HG03097 (cell line): Measurements from ENCODE around the gene DNAI4.
"Not testable (repeated sequence)": the region's sequence is repeated elsewhere in the genome, so short reads cannot be mapped to it uniquely, and the experiment has no call there.

ENCODE experiments used
- ATAC-seq: cut with Tn5 transposase; IDR thresholded peaks from one replicate; pipeline ENCODE4 v1.9.1; 2021; ENCODE audit not compliant: unreplicated experiment, low FRiP score

Gene DNAI4

DNA sequence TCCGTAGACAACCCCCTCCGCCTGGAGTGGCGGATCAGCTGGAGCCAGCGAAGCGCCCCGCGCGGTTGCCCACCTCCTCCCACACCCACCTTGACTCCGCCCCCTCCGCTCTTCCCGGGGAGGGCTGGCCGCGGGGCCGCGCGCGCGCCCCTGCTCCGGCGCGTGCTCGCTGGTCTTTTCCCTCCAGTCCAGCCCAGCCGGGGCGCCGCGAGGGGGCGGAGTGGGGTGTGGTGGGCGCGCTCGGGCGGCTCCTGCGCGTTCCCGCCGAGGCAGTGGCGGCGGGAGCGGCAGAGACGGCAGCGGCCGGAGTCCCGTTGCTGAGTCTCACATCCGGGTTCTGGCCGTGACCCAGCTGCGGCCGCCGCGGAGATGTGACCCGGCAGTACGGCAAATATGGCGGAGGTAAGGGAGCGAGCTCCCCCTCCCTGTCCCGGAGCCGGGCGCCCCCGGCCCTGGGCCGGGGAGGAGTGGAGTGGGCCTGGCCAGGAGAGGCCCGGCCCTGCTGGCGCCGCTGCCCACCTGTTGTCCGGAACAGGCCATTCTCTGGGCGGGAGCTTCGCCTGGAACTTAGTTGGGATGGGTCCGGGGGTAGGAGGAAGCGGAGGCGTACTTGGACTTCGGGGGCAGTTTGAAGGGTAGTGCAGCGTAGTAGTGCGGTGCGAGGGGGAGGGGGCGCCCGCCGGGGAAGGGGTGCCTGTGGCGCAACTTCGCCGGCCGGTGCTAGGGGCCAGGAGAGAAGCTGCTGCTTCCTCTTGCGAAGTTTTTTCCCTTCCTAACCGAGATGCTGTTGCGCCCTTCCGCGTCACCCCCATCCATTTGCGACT is 5.6 kb upstream of the DNAI4 start:
- ATAC-seq: peak; percentile 68

DNA sequence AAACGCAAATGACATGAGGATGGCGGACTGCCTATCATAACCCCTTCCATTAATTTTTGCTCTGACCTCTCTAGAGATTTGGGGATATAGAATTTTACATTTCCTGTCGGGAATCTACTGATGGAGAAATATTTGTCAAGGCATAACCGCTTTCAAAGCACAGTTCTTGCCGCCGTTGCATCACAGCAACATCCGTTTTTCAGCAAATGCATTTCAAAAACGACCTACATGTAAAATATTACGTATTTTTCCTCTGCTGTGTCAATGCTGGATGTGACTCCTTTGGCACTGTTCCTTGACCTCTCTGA is 5.0 kb upstream of the DNAI4 start:
- ATAC-seq: no peak

DNA sequence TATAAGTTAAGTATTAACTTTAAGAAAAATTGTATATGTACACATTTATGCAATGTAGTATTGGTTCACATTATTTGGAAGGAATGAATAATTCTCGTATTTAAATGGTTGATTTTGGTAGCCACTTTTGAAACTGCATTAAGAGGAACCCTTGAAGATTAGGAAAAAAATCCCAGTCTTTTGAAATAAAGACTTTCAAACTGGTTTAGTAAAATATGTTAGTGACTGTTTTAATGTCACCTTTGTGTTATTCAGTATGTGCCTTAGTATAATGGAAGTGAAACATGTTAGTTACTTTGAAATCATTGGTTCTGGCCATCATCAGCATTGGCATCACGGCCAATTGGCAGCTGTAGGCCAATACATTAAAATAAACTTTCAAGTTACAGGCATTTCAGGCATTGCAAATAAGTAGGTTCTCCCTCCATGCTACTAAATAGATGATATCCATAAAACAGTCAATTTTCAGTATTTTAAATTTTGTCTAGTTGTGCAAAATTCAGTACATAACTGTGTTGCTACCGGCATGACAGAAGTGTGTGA is 4.6 kb upstream of the DNAI4 start:
- no peak for ATAC-seq

DNA sequence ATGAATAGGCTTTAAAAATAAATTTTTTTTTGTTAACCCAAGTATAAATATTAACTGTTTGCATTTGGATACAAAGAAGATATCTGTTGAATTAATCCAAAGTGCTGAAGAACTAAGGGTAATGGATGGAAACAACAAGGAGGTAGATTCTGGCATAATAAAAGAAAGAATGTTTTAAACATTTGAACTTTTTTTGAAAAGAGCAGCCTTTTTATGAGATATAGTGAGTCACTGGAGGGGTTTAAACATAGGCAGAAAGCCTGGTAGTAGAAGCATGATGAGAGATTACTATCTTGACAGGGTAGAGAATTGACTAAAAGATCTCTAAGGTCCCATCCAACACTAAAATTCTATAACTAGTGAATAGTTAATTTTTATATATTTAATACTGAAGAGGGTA is 2.9 kb upstream of the DNAI4 start:
- no peak for ATAC-seq

DNA sequence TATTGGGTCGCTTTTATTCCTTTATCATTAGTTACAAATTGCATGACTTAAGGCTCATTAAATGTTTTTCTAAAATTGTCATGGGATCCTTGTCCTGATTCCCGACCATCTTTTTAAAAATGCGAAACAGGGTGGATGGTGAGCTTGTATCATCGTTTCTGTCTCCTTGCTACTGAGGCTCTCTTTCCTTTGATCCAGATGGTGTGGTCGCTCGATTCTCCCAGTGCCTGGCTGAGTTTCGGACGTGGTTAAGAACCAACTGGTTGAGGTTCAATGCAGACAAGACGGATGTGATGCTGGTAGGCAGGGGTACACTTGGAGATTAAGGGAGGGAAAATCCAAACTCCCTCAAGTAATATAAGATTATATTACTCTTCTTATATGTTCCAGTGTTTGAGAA is 1.3 kb upstream of the DNAI4 start:
- ATAC-seq: no peak

DNA sequence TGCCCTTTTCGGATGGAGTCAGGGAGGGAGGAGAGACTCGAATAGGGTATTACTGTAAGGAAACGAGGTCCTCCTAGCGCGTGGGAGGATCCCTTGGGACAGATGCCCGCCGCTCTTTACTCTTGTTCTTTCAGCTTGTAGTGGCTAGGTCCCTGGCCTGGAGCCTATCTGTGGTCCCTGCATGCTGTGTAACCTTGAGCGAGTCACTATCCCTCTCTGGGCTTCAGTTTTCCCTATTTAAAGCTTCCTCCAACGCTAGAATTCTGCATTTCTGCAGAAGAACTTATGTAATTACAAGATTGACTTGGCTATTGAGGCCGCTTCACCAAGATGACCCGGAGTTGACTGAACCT is 878 bp upstream of the DNAI4 start:
- ATAC-seq: no peak

- no peak for ATAC-seq
These were observed 4.1 kb downstream of the DNAI4 start for GRCh38 chr1:66920543-66920942.

DNA sequence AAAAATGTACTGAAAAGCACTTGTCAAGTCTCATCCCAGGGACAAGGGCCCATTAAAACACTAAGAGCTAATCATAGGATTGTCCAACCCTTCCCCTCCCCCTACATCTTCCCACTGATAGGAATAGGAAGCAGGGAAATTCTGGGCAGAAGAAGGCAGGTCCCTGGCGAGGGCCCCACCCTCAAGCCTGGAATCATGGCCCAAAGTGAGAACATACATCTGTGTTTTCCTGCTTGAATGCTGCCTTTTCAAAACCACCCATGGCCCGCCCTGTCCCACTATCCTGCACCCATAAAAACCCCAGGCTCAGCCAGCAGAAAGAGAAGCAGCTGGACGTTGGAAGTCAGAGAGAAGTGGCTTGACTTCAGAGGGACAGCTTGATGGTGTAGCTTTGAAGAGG is 4.8 kb downstream of the DNAI4 start:
- ATAC-seq: no peak

- ATAC-seq: no peak
These were observed 5.6 kb downstream of the DNAI4 start for GRCh38 chr1:66919063-66919462.

DNA sequence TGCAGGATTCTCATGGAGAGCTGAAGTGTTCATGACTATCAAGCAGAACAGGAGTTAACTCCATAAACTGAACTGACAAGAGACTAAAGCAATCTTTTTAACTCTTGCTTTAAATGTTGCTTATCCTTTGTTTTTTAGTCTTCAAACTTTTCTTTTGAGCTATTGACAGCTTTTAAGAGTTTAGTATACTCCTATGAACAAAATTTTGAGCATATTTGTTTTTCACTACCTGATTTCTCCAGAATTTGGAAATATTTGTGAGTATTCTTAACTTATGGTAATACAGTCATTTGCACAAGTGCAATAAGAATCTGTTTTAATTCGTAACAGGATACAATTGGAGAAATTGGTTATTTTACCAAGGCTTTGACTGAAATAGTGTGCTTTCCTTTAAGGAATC is 7.2 kb downstream of the DNAI4 start:
- ATAC-seq: no peak

- no peak for ATAC-seq
These were observed 8.3 kb downstream of the DNAI4 start for GRCh38 chr1:66916320-66916719.

- not testable (repeated sequence) for ATAC-seq
These were observed 9.5 kb downstream of the DNAI4 start for GRCh38 chr1:66915203-66915602.

DNA sequence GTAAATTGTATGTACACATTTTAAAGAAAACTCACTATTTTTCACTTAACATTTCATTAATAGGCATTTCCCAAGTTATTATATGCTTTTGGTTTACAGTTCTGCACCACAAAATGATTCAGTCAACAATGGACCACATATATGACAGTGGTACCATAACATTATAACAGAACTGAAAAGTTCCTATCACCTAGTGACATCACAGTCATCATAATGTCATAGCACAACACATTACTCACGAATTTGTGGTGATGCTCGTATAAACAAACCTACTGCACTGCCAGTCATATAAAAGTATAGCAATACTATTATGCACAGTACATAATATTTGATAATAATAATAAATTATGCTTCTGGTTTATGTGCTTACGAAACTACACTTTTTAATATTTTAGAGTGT is 30.9 kb downstream of the DNAI4 start:
- ATAC-seq: no peak

DNA sequence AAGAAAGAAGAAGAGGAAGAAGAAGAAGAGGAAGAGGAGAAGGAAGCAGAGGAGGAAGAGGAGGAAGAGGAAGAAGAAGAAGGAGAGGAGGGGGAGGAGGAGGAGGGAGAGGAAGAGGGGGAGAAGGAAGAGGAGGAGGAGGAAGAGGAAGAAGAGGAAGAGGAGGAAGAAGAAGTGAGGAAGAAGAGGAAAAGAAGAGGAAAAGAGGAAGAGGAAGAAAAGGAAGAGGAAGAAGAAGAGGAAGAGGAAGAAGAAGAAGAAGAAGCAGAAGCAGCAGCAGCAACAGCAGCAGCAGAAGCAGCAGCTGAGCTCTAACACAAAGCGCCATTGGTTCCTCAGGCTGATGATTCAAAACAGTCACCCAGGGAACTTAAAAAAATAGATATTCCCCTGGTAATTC is 34.0 kb downstream of the DNAI4 start:
- ATAC-seq: no peak

DNA sequence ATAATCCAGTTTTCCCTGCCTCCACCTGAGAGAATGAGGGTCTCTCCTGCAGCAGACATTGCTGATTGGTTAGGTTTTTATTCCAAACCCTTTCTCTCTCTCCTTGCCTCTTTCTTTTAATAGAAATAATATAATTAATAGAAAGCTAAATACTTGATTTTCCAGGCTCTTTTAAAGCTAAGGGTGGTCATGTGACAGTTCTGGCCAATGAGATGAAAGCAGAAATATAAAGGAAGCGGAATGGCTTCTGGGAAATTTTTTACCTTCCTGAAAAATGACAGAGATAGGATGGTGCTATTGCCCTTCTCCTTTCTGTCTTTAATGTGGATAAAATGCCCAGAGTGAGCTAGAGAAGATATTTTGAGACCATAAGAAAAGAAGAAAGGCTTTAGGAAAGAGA is 35.6 kb downstream of the DNAI4 start:
- no peak for ATAC-seq

DNA sequence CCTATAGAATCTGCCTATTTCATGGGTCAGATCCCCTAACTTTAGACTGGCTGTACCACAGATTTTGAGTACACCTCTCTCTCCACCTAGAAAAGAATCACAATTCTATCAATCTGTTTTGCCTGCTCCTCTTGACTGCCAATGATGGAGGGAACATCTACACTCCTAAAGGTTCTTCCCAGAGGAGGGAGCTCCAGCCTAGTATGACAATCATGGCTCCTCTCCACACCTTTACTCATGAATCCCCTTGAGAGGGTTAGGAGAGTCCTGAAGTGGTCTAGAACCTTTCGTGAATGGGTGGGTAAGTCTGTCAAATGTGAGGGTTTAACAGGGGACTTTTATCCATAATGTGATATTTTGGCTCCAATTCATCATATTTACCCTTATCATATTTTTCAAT is 48.0 kb downstream of the DNAI4 start:
- no peak for ATAC-seq

- ATAC-seq: no peak
These were observed 51.5 kb downstream of the DNAI4 start for GRCh38 chr1:66873111-66873510.

- ATAC-seq: not testable (repeated sequence)
These were observed 52.6 kb downstream of the DNAI4 start for GRCh38 chr1:66872024-66872423.

GRCh38 chr1:66867501-66867900 is 57.2 kb downstream of the DNAI4 start:
- ATAC-seq: no peak

- no peak for ATAC-seq
These were observed 64.1 kb downstream of the DNAI4 start for GRCh38 chr1:66860529-66860928.

- no peak for ATAC-seq
These were observed 71.3 kb downstream of the DNAI4 start for GRCh38 chr1:66853379-66853778.

- no peak for ATAC-seq
These were observed 71.8 kb downstream of the DNAI4 start for GRCh38 chr1:66852870-66853269.

DNA sequence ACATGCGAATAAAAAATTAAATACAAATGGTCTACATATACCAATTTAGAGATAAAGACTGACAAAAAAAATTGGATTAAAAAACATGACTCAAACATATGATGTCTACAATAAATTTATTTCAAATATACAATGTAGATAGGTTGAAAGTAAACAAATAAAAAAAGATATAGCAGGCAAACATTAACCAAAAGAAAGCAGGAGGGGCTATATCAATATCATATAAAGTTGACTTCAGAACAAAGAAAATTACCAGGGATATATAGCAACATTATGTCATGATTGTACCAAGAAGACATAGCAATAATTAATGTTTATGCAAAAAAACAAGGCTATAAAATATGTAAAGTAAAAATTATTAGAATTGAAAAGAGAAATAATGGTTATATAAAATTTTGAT is 73.7 kb downstream of the DNAI4 start:
- ATAC-seq: no peak
